ENCODE measurements around the gene PMEPA1.

Gene PMEPA1

DNA sequence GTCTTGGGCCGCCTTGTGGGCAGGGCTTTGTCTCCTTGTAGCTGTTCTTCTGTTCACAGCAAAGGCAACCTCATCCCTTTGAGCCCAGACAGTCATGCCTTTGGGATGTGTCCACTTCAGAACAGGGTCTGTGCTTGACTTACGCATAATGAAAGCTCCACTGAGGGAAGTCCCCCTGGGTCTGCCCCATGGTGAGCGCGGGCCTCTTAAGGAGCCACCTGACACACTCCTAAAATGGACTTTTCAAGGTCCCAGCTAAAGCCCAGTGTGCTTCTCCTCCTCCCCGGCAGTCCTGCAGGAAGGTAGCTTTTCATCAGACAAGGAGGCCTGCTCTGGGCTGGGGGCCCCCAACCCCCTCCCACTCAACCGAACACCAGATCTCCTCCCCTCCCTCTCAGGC lies 24.9 kb upstream of the PMEPA1 start:
- POLR2A ChIA-PET = no interaction called here
- Histone ChIP-seq H3K9me3 (ENCODE audit: control insufficient read depth, insufficient read depth, low read depth, low read length) (no peaks in the 10 kb centered on the region), H3K27ac (ENCODE audit: extremely low read depth, low read depth, low read length) (no peak overlapping the region), H3K36me3 (ENCODE audit: control insufficient read depth in 2 of 2, insufficient read depth in 1 of 2, low read length in 2 of 2) (no peaks in the 10 kb centered on the region), H3K4me3 (ENCODE audit: low read depth, low read length) (no peak overlapping the region), H3K4me1 (ENCODE audit: control insufficient read depth, insufficient read depth, low read length) (no peaks in the 10 kb centered on the region)
- CTCF ChIA-PET = no interaction called here
- TF ChIP-seq ZNF501 (tag by site-specific recombination; IDR thresholded peaks at IDR 0.05) (no peak), GLIS1 (tag by site-specific recombination; IDR thresholded peaks at IDR 0.05) (0 out of 2 replicates have a peak, but pooled peaks have one; percentile 13)

DNA sequence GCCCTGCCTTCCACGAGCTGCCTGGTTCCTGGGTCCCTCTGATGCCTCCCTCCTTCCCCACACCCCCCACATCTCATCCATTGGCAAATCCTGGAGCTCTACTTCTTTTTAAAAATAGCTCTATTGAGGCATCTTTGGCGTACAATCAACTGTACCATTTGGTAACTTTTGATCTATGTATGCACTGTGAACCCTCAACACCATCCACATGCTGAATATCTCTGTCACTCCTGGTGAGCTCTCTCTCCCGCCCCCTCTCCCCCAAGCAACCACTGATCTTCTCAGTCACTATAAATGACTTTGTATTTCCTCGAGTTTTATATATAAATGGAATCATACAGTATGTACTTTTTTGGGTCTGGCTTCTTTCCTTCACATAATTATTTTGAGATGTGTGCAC lies 22.4 kb upstream of the PMEPA1 start:
- Histone ChIP-seq H3K9me3 (ENCODE audit: control insufficient read depth, insufficient read depth, low read depth, low read length) (no peaks in the 10 kb centered on the region), H3K4me1 (ENCODE audit: control insufficient read depth, insufficient read depth, low read length) (no peaks in the 10 kb centered on the region), H3K4me3 (ENCODE audit: low read depth, low read length) (no peak overlapping the region), H3K36me3 (ENCODE audit: control insufficient read depth in 2 of 2, insufficient read depth in 1 of 2, low read length in 2 of 2) (no peaks in the 10 kb centered on the region), H3K27ac (ENCODE audit: extremely low read depth, low read depth, low read length) (no peak overlapping the region)
- CTCF ChIA-PET = interaction anchor here (0.7 to 1.0 kb wide), 2 partner anchors 24 to 77 kb away, joined by 3 read pairs; no protein-coding TSS in a partner anchor
- POLR2A ChIA-PET = no interaction called here
- TF ChIP-seq ZNF292 (tag by site-specific recombination; IDR thresholded peaks at IDR 0.05; ENCODE audit: borderline replicate concordance, low read depth) (no peak), ZNF707 (tag by site-specific recombination; IDR thresholded peaks at IDR 0.05) (no peak), ZNF571 (tag by site-specific recombination; IDR thresholded peaks at IDR 0.05) (no peak), YY1 (tag by site-specific recombination; IDR thresholded peaks at IDR 0.05) (no peak), ZNF561 (tag by site-specific recombination; IDR thresholded peaks at IDR 0.05; ENCODE audit: borderline replicate concordance) (no peak), ZNF2 (tag by site-specific recombination; IDR thresholded peaks at IDR 0.05) (no peak), ZNF132 (tag by site-specific recombination; IDR thresholded peaks at IDR 0.05; ENCODE audit: borderline replicate concordance) (no peak), ZNF23 (tag by site-specific recombination; IDR thresholded peaks at IDR 0.05; ENCODE audit: borderline replicate concordance) (no peak), KLF8 (tag by site-specific recombination; IDR thresholded peaks at IDR 0.05) (no peak), ZXDB (tag by site-specific recombination; IDR thresholded peaks at IDR 0.05) (no peak), ZNF777 (tag by site-specific recombination; IDR thresholded peaks at IDR 0.05; ENCODE audit: borderline replicate concordance) (no peak), ZNF16 (tag by site-specific recombination; IDR thresholded peaks at IDR 0.05; ENCODE audit: low read depth) (no peak), ZNF184 (tag by site-specific recombination; IDR thresholded peaks at IDR 0.05) (no peak), ZNF677 (tag by site-specific recombination; IDR thresholded peaks at IDR 0.05) (no peak)
- TF ChIP-seq, protein P1, sequence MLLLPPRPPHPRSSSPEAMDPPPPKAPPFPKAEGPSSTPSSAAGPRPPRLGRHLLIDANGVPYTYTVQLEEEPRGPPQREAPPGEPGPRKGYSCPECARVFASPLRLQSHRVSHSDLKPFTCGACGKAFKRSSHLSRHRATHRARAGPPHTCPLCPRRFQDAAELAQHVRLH (tag by site-specific recombination; IDR thresholded peaks at IDR 0.05) = no peak

DNA sequence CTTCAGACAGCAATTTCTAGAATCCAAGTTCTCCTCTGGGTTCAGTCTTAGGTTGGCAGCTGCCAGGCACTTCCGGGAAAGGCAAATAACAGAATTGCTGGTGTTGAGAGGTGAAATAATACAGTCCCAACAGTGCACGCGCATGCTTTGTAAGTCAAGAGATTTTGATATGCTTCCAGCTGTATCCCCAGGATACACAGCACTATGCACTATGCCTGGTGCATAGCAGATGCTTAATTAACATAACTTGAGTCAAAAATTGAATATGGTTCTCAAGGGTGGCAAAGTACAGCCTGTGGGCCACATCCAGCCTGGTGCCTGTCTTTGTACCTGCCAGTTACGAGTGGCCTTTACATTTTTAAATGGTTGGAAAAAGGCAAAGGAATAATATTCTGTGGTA lies 18.9 kb upstream of the PMEPA1 start:
- no peak for TF ChIP-seq ZNF140 (tag by site-specific recombination; IDR thresholded peaks at IDR 0.05)
- TF ChIP-seq, protein P2, sequence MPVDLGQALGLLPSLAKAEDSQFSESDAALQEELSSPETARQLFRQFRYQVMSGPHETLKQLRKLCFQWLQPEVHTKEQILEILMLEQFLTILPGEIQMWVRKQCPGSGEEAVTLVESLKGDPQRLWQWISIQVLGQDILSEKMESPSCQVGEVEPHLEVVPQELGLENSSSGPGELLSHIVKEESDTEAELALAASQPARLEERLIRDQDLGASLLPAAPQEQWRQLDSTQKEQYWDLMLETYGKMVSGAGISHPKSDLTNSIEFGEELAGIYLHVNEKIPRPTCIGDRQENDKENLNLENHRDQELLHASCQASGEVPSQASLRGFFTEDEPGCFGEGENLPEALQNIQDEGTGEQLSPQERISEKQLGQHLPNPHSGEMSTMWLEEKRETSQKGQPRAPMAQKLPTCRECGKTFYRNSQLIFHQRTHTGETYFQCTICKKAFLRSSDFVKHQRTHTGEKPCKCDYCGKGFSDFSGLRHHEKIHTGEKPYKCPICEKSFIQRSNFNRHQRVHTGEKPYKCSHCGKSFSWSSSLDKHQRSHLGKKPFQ (tag by site-specific recombination; IDR thresholded peaks at IDR 0.05) = no peak
- TF ChIP-seq, protein P3, sequence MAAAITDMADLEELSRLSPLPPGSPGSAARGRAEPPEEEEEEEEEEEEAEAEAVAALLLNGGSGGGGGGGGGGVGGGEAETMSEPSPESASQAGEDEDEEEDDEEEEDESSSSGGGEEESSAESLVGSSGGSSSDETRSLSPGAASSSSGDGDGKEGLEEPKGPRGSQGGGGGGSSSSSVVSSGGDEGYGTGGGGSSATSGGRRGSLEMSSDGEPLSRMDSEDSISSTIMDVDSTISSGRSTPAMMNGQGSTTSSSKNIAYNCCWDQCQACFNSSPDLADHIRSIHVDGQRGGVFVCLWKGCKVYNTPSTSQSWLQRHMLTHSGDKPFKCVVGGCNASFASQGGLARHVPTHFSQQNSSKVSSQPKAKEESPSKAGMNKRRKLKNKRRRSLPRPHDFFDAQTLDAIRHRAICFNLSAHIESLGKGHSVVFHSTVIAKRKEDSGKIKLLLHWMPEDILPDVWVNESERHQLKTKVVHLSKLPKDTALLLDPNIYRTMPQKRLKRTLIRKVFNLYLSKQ (tag by site-specific recombination; IDR thresholded peaks at IDR 0.05; ENCODE audit: borderline replicate concordance) = no peak
- TF ChIP-seq ZNF221 (tag by site-specific recombination; IDR thresholded peaks at IDR 0.05; ENCODE audit: borderline replicate concordance) = no peak
- Histone ChIP-seq H3K4me3 (ENCODE audit: low read depth, low read length) (no peak overlapping the region), H3K27ac (ENCODE audit: extremely low read depth, low read depth, low read length) (no peak overlapping the region), H3K9me3 (ENCODE audit: control insufficient read depth, insufficient read depth, low read depth, low read length) (no peaks in the 10 kb centered on the region), H3K36me3 (ENCODE audit: control insufficient read depth in 2 of 2, insufficient read depth in 1 of 2, low read length in 2 of 2) (no peaks in the 10 kb centered on the region), H3K4me1 (ENCODE audit: control insufficient read depth, insufficient read depth, low read length) (no peaks in the 10 kb centered on the region)
- POLR2A ChIA-PET = no interaction called here
- CTCF ChIA-PET = no interaction called here
